Neural cell (in vitro differentiated cells): ENCODE results near the gene ATXN10. TPM values are rescaled to one million over a fixed set of nuclear protein-coding genes. Genes with fewer than 3 reads are reported as not detected.

Source experiments
- H2AFZ ChIP-seq: fragments of 200-600, 300-800 bp; sonication (generic), shearing (Covaris generic); 2 replicates; pipeline ENCODE4 v1.6.0; 2014; ENCODE audit warnings: low read depth, mild to moderate bottlenecking, antibody characterized with exemption, low read length, moderate library complexity
- H3F3A ChIP-seq: fragments of 200-600 bp; shearing (Covaris generic); 2 replicates; pipeline ENCODE4 v1.6.1; 2016; ENCODE audit warnings: mild to moderate bottlenecking, moderate library complexity, mixed read lengths, antibody characterized with exemption, low read length; ENCODE audit not compliant: insufficient read depth, poor library complexity, severe bottlenecking
- H3K27ac ChIP-seq: fragments of 200-600, 300-800 bp; sonication (generic), shearing (Covaris generic); 2 replicates; pipeline ENCODE4 v1.5.1; 2014; ENCODE audit warnings: mild to moderate bottlenecking, low read length, moderate library complexity
- H3K27me3 ChIP-seq: fragments of 300-800, 200-600 bp; sonication (generic), shearing (Covaris generic); 2 replicates; pipeline ENCODE4 v1.6.0; 2014; ENCODE audit warnings: mild to moderate bottlenecking, low read depth, low read length, moderate library complexity; ENCODE audit not compliant: insufficient read depth
- H3K36me3 ChIP-seq: fragments of 300-800, 200-600 bp; sonication (generic), shearing (Covaris generic); 2 replicates; pipeline ENCODE4 v1.5.1; 2014; ENCODE audit warnings: mild to moderate bottlenecking, antibody characterized with exemption, low read length, moderate library complexity; ENCODE audit not compliant: insufficient read depth
- H3K4me2 ChIP-seq: fragments of 300-800, 200-600 bp; sonication (generic), shearing (Covaris generic); 2 replicates; pipeline ENCODE4 v1.6.0; 2014; ENCODE audit warnings: mild to moderate bottlenecking, low read length
- H3K4me3 ChIP-seq: fragments of 300-800, 200-600 bp; sonication (generic), shearing (Covaris generic); 2 replicates; pipeline ENCODE4 v1.5.1; 2014; ENCODE audit warnings: mild to moderate bottlenecking, low read length, moderate library complexity
- H3K79me2 ChIP-seq: fragments of 200-600 bp; shearing (Covaris generic); replicated peaks from 2 replicates; pipeline ENCODE4 v1.6.0; 2014; ENCODE audit warnings: mild to moderate bottlenecking, low read length, moderate library complexity; ENCODE audit not compliant: insufficient read depth
- H3K9ac ChIP-seq: fragments of 300-800, 200-600 bp; sonication (generic), shearing (Covaris generic); 2 replicates; pipeline ENCODE4 v1.6.1; 2016; ENCODE audit warnings: mild to moderate bottlenecking, low read length, mixed read lengths
- H3K9me2 ChIP-seq: fragments of 200-600 bp; shearing (Covaris generic); 2 replicates; pipeline ENCODE4 v1.6.1; 2016; ENCODE audit warnings: mild to moderate bottlenecking, low read length, mixed read lengths; ENCODE audit not compliant: insufficient read depth
- H3K9me3 ChIP-seq: fragments of 200-600, 300-800 bp; sonication (generic), shearing (Covaris generic); 2 replicates; pipeline ENCODE4 v1.6.1; 2016; ENCODE audit warnings: mild to moderate bottlenecking, mixed run types, low read length, moderate library complexity, mixed read lengths
- H4K20me1 ChIP-seq: fragments of 200-600 bp; shearing (Covaris generic); 2 replicates; pipeline ENCODE4 v1.6.1; 2016; ENCODE audit warnings: mild to moderate bottlenecking, mixed run types; ENCODE audit not compliant: insufficient read depth
- CTCF ChIP-seq: fragments of 450-650 bp; IDR thresholded peaks from 2 replicates; pipeline ENCODE4 v1.5.1; 2014; ENCODE audit warnings: antibody characterized with exemption, mild to moderate bottlenecking, moderate library complexity; ENCODE audit not compliant: poor library complexity, severe bottlenecking
- EP300 ChIP-seq: fragments of 450-650 bp; conservative IDR thresholded peaks from 2 replicates; pipeline ENCODE4 v1.6.1; 2014; ENCODE audit warnings: antibody characterized with exemption, mild to moderate bottlenecking, moderate library complexity; ENCODE audit not compliant: poor library complexity, severe bottlenecking
- EZH2 ChIP-seq: fragments of 200-600, 300-800 bp; shearing (Covaris generic), sonication (generic); IDR thresholded peaks from 2 replicates; pipeline ENCODE4 v1.6.1; 2014; ENCODE audit warnings: antibody characterized with exemption, low read length, borderline replicate concordance, mild to moderate bottlenecking; ENCODE audit not compliant: insufficient read depth, poor library complexity, severe bottlenecking
- MXI1 ChIP-seq: fragments of 450-650 bp; conservative IDR thresholded peaks from 2 replicates; pipeline ENCODE4 v1.6.1; 2014; ENCODE audit warnings: antibody characterized with exemption, mild to moderate bottlenecking; ENCODE audit not compliant: poor library complexity, severe bottlenecking
- POLR2AphosphoS5 ChIP-seq: IDR thresholded peaks from 2 replicates; pipeline ENCODE4 v1.6.1; 2012
- RAD21 ChIP-seq: fragments of 450-650 bp; conservative IDR thresholded peaks from 2 replicates; pipeline ENCODE4 v1.6.1; 2014; ENCODE audit warnings: antibody characterized with exemption, mild to moderate bottlenecking, moderate library complexity
- REST ChIP-seq: IDR thresholded peaks from 2 replicates; pipeline ENCODE4 v1.6.1; 2012; ENCODE audit warnings: borderline replicate concordance
- SMC3 ChIP-seq: fragments of 450-650 bp; conservative IDR thresholded peaks from 2 replicates; pipeline ENCODE4 v1.6.1; 2014; ENCODE audit warnings: antibody characterized with exemption, mild to moderate bottlenecking, moderate library complexity; ENCODE audit not compliant: poor library complexity
- polyA plus RNA-seq: library from polyadenylated mRNA; depleted of rRNA; stranded (reverse); fragments of >200 nt; gene quantifications from 2 replicates; pipeline ENCODE4 v1.2.3, GENCODE V29; 2014

The ATXN10 gene
- polyA plus RNA-seq, 1 donor from 2014 or later, result 321 TPM

- H4K20me1 ChIP-seq, result no peaks in the 10 kb centered on the region
- H2AFZ ChIP-seq, result no peak overlapping the region
- H3K27me3 ChIP-seq, result no peaks in the 10 kb centered on the region
- no peaks in the 10 kb centered on the region for H3F3A ChIP-seq
- H3K4me3 ChIP-seq, result no peak overlapping the region
- peaks cover 21% of the 10 kb centered on the region for H3K36me3 ChIP-seq
- no peak overlapping the region for H3K4me2 ChIP-seq
- TF ChIP-seq EZH2 (no peak), MXI1 (no peak), EP300 (no peak), RAD21 (no peak), REST (no peak), POLR2AphosphoS5 (no peak)
- no peak overlapping the region for H3K27ac ChIP-seq
- no peaks in the 10 kb centered on the region for H3K79me2 ChIP-seq
- no peak overlapping the region for H3K9ac ChIP-seq
- H3K9me2 ChIP-seq, result no peaks in the 10 kb centered on the region
- no peaks in the 10 kb centered on the region for H3K9me3 ChIP-seq
Measured at GRCh38 chr22:45740236-45740635, 68.6 kb downstream of the ATXN10 start.

- H3K27ac ChIP-seq, result no peak overlapping the region
Measured at GRCh38 chr22:45742866-45743450, 71.3 kb downstream of the ATXN10 start.

More at GRCh38 chr22:45742866-45743450, 71.3 kb downstream of the ATXN10 start:
- no peaks in the 10 kb centered on the region for H3K79me2 ChIP-seq
- H3F3A ChIP-seq, result no peaks in the 10 kb centered on the region
- H3K4me2 ChIP-seq, result no peak overlapping the region
- no peak overlapping the region for H2AFZ ChIP-seq
- H4K20me1 ChIP-seq, result no peaks in the 10 kb centered on the region
- no peak overlapping the region for H3K9ac ChIP-seq
- peaks cover 15% of the 10 kb centered on the region for H3K36me3 ChIP-seq
- no peaks in the 10 kb centered on the region for H3K27me3 ChIP-seq
- TF ChIP-seq SMC3 (no peak), MXI1 (no peak), CTCF (no peak), EP300 (no peak)
- no peaks in the 10 kb centered on the region for H3K9me2 ChIP-seq
- H3K4me3 ChIP-seq, result no peak overlapping the region
- H3K9me3 ChIP-seq, result no peaks in the 10 kb centered on the region
